ENCODE measurements around the gene SOX11.

Gene SOX11

DNA sequence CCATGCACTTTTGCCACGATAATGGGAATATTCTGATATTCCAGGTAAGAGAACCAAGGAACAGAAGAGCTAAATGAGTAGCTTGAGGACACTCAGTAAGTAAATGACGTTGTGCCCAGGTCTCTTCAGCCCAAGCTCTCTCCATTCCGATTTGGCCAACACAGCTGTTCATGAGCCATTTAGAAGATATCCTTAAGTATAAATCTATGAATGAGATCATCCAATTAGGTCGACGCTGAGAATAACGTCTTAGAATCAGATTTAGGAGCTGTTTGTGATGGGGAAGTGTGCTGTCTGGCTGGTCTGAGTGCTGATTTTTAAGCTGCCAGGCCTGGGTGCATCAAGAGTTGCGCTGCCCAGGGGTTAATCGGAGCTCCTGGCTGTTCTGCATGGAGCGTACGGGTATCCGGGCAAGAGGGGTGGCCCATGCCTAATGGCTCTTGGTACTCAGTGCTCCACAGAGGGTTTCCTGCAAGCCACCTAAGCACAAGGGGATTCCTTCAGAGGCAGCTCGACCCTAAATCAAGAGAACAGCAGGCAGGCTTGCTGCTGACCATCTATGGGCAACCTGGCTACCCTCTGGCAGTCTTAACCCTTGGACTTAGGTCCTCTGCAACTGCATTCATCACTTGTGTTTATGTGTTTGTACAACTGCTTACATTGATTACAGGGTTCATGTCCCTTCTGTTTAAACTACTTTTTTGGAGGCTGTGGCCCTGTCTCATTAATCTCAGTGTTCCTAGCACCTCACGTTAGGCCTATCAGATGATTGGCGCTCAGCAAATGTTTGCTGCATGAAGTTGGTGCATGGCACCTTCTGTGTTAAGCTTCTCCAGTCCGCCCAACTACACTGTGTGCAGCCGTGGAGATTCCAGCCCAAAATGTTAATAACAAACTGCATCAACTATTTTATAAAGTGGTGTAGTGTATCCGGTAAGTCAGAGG lies 31.9 kb downstream of the SOX11 start:
- no peak for DNase-seq (ENCODE audit: low read depth in 3 of 3)

DNA sequence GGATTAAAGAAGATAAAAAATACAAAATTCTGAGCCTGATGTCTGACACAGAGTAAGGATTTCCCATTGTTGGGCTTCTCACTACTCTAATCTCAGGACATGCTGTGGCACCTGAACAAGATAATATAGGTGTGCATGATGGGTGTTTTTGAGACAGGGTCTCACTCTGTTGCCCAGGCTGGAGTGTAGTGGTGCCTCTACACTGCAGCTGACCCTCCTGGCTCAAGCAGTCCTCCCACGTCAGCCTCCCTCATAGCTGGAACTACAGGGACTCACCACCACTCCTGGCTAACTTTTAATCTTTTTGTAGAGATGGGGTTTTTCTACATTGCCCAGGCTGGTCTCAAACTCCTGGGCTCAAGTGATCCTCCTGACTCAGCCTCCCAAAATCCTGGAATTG lies 32.9 kb downstream of the SOX11 start:
- no peak for DNase-seq (ENCODE audit: low read depth in 3 of 3)

DNA sequence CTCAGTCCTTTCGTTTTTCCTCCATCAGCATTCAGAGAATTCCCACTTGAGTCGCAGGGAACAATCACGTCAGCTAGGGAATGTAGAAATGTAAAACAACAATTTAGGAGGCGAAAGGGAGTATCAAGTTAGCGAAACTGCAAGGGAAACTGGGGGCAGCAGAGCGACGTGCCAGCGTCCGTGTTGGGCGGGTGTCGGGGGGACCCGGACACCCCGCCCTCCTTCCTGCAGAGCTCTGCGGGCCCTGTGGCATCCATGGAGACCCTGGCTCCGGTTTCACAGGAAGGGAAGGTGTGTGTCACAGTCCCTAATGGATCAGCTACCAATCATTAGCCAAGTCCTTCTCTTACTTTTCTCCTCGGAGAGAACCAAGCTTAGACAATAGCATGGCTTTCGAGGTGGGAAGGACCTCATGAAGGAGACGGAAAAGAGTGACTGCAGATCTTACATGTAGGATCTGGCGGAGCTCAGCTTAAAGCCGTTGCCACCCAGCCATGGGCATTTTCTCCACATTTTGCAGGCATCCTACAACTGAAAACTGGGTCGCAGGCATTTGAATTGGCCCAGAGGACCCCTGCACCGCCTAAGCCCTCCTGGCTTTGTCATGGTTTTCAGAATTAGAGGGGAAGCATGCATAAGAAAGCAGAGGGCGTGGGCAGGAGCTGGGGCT lies 33.7 kb downstream of the SOX11 start:
- no peak for DNase-seq (ENCODE audit: low read depth in 3 of 3)

DNA sequence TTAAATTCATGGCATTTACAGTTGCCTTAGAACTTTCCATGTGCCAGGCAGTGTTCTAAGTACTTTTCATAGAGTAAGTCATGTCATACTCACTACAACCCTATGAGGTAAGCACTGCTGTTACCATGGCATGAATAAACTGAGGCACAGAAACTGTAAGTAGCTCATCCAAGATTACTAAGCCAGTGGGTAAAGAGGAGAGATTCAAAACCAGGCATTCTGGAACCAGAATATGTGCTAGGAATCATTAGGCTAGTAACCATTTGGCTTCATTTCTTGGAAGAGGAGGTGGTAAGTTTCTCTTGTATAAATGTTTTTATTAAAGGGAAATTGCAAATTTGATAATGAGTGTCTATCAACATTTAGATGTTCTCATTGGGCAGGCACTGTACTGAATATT lies 35.1 kb downstream of the SOX11 start:
- DNase-seq (ENCODE audit: low read depth in 3 of 3): no peak

DNA sequence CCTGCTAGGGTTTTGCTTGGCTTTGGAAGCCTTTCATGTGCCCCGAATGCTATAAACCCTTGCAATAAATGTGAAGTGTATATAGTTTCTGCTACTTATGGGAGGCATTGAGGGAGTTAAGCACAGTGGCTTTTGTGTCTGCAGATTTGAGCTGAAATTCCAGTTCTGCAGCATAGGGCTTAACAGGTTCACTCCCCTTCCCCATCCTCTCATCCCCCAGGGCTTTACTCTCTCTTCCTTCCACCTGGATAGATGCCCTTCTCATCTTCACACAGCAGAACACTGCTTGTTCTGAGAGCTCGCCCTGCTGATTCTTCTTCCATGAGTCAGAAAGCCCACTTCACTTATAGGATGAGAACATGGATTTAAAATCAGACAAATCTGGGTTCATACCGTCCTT lies 37.2 kb downstream of the SOX11 start:
- no peak for DNase-seq (ENCODE audit: low read depth in 3 of 3)

DNA sequence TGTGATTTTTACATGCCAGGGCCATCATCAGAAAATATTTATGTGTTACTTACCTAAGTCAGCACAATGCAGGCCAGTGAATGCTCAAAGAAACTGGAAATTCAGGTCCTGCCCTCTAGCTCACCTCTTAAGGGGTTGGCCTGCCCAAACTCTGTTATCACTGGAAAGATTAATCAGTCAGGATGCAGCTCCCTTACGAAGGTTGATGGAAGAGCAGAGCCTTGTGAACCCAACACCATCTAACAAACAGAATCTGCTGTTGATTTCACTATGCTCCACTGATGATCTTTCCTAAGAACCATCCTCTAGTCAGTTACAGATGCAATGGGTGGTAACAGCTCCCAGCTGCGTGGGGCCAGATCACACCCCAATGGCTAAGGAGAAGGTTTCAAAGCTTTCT lies 38.2 kb downstream of the SOX11 start:
- DNase-seq (ENCODE audit: low read depth in 3 of 3): no peak

DNA sequence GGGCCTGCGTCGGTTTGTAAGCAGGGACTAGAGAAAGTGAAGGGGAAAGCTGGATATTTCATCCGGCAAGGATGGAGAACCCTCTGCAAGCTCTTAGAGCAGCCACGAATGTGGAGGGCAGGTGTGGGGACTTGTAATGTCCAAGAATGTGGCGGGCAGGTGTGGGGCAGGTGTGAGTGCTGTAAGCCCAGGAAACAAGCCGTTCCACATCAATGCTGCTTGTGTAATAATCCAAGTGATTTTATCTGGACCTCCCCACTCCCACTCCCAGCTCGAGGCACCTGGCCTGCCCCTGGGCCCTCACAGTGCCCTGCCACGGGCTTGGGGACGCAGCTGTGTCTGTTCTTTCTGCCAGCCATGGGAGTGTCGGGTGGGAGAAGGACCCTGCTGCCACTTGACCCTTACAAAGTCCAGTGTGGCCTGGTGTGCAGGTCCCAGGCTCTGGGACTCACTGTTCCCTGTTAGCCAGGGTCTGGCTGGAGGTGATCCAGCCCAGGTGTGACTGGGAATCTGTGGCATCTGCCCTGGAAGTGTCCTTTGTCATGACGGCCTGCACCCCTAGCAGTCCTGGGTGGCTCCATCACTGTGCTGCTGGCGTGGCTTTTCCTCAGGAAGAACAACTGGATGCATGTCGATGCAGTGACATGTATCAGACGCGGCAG lies 42.8 kb downstream of the SOX11 start:
- DNase-seq (ENCODE audit: low read depth in 3 of 3): no peak

DNA sequence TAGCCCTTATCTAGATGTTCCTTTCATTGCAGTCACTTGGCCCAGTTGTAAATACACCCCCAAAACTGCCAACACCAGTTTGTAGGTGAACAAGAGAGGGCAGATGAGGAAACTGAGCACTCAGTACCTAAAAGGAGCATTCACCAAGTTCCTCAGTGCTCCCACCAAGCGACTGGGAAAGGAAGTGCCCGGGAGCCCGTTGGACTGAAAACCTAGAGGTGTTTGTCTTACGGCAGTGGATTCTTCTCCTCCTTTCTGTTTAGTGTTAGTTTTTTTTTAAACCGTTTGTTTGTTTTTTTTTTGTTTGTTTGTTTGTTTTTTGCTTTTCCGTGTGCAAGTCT lies 43.3 kb downstream of the SOX11 start:
- DNase-seq (ENCODE audit: low read depth in 3 of 3): no peak

DNA sequence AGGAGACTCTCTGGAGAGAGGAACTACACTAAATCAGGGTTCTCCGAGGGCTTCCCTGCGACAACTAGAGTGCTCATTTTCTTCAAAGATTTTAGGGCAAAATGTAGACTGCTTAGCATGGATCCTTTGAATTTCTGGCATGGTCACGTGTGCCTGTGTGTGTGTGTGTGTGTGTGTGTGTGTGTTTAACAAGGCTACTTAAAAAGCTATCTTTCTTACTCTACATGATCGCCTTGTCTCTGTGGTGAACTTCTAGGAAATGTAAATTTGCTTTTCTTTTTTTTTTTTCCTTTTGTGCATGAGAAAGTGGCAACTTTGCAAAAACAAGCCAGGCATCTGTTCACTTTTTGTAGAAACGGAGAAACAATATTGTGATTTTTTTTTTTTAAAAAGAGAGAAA lies 43.9 kb downstream of the SOX11 start:
- no peak for DNase-seq (ENCODE audit: low read depth in 3 of 3)

DNA sequence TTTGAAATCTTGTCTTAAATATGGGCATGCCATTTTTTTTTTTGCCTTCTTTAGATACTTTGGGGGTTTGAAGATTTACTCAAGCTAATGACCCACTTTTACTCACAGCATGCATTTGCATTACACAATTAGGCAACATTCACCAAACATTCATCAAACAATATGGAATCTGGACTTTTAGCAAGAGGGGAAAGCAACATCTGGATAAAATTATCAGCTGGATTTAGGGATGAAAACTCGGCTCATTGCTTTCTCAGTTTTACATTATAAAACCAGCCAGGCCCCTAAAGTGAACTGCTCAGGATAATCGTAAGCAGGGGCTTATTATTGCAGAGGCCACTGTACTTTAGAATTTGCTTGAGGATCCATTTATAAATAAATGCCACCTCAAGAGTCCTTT lies 44.7 kb downstream of the SOX11 start:
- DNase-seq (ENCODE audit: low read depth in 3 of 3): no peak

DNA sequence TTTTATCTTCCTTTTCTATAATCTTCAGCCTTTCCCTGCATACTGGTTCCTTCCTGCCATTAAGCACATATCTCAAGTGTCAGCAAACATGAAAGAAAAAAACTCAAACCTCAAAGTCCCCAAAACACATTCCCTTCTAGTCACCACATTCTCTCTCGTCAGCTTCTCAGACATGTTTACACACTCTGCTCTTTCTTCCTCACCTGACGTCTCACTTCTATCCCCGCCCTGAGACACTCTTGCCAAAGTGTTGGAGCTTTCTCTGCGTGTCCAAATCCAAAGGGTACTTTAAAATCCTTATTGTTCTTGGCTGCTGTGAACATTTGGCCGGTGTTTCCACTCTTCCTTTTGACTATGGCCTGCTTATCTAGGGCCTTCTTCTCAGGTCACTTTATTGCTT lies 47.9 kb downstream of the SOX11 start:
- no peak for DNase-seq (ENCODE audit: low read depth in 3 of 3)

DNA sequence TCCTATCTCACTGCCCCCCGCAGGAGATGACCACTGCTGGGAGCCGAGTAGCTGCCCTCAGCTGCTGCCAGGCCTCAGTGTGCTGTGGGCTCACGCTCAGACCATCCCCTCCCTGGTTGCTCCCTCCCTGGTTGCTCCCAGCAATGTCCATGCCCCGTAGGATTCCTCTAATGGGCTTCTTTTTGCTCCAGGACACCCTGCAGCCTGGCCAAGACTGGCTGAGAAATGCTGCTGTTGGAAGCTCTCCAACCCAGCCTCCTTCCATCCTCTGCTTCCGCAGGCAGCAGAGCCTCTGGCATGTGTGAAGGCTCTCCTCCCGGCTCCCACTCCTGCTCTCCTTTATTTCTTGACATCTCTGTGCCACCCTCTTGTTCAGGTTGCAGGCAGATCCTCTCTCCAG lies 48.6 kb downstream of the SOX11 start:
- no peak for DNase-seq (ENCODE audit: low read depth in 3 of 3)

DNA sequence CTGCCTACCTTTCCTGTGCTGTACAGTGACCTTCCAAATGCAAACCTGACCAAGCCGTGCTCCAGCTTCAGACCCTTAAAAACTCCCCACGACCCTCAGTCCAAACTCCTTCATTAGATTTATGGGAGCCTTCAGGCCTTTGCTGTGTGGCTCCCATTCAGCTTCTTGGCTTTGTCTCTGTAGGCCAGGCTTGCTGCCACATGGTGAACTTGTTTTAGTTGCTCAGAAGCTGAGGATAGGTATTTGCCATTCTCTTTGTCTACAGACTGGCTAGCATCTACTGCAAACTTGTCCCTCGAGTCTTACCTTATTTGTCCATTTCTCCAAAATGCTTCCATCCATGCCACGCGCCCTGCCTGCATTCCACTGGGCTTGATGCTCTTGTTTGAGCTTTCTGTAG lies 49.1 kb downstream of the SOX11 start:
- DNase-seq (ENCODE audit: low read depth in 3 of 3): no peak

DNA sequence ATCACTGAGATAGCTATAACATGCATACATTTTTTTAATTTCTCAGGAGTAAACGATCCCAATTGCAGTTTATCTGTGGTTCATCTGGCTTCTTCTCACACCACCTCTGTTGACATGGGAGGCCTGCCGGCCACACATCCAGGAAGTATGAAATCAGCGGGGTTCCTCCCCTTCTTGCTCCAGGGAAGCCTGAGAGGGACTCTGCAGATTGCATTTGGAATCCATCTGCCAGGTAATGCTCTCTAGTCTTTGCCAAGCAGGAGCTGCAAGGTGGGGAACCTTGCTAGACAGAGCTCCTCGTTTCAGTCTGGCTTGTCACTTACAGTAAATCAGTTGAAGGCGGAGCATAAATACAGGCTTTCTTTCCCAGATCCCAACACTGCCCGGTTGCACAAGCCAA lies 49.9 kb downstream of the SOX11 start:
- DNase-seq (ENCODE audit: low read depth in 3 of 3): no peak

DNA sequence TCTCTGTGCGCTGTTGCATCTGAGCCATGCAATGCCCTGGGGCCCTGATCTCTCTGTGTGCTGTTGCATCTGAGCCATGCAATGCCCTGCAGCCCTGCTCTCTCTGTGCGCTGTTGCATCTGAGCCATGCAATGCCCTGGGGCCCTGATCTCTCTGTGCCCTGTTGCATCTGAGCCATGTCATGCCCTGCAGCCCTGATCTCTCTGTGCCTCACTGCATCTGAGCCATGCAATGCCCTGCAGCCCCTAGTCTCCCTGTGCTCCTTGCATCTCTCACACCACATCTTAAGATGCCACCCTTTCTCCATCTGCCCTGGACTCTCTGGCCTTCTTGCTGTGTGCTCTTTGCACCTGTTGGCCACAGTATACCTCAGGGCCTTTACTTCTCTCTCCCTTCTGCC lies 56.2 kb downstream of the SOX11 start:
- DNase-seq (ENCODE audit: low read depth in 3 of 3): no peak

DNA sequence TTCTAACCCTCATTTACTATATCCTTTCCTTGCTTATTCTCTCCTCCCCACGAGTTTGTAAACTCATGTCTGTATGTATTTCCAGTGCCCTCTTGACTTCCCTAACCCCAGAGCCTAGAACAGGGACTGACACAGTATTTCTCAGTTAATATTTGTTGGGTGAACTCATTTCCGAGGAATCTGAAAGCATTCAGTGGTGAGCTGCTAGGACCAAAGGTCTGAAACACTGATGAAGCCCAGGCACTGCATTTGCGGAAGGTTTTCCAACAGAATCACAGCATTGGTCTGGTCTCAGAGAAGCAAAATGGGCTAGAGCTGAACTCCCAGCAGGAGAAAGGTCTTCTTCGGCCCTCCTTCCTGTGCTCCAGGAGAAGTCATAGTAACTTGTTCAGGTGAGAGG lies 56.8 kb downstream of the SOX11 start:
- DNase-seq (ENCODE audit: low read depth in 3 of 3): no peak

DNA sequence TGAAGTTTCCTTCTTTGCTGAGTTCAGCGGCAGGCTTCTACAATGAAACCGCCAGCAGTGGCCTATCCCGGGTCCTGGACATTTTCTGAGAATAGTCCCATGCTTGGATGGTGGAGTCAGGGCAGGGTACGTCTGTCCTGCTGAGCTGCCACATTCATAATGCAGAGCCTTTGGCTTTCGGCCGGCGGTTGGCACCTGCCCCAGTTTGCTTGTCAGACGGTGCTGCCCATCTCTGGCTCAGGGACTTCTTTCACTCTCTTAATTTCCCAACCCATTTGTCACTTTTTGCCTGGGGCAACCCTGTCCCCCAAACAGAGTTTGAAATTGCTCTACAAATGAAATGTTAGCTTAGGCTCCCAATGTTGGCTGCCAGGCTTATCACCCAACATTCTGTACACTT lies 57.2 kb downstream of the SOX11 start:
- DNase-seq (ENCODE audit: low read depth in 3 of 3): no peak
